DND-41 (cell line): ENCODE measurements around the gene SLC26A2.

Experiments
- ATAC-seq: fragments of 200-7000 bp; cut with Tn5 transposase; 3 replicates; pipeline ENCODE4 v1.9.1; 2021; ENCODE audit warnings: low read depth; ENCODE audit not compliant: insufficient read depth
- DNase-seq: peaks from one replicate; pipeline ENCODE4 v3.0.0-alpha.2; 2020
- H2AFZ ChIP-seq: 2 replicates; pipeline ENCODE4 v1.6.0; 2012; ENCODE audit warnings: low read depth, low read length
- H3K27ac ChIP-seq: 2 replicates; pipeline ENCODE4 v1.5.1; 2012; ENCODE audit warnings: low read length, inconsistent platforms
- H3K27me3 ChIP-seq: fragments of 200-600 bp; sonication (generic); 2 replicates; pipeline ENCODE4 v1.6.0; 2012; ENCODE audit warnings: low read length, mild to moderate bottlenecking, inconsistent platforms; ENCODE audit not compliant: insufficient read depth, poor library complexity
- H3K36me3 ChIP-seq: 2 replicates; pipeline ENCODE4 v1.5.1; 2012; ENCODE audit warnings: low read length, inconsistent platforms; ENCODE audit not compliant: insufficient read depth
- H3K4me1 ChIP-seq: 2 replicates; pipeline ENCODE4 v1.5.1; 2012; ENCODE audit warnings: mild to moderate bottlenecking, low read length; ENCODE audit not compliant: insufficient read depth
- H3K4me2 ChIP-seq: 2 replicates; pipeline ENCODE4 v1.6.0; 2012; ENCODE audit warnings: mild to moderate bottlenecking, moderate library complexity, low read length, inconsistent platforms; ENCODE audit not compliant: insufficient read depth
- H3K4me3 ChIP-seq, 2 experiments: fragments of 200-600 bp in 1 of 2; shearing (Covaris generic) in 1 of 2; 2 replicates each; pipeline ENCODE4 v1.5.1; 2012 to 2016; ENCODE audit warnings: inconsistent platforms in 2 of 2, low read length in 2 of 2, mild to moderate bottlenecking in 2 of 2, low read depth in 1 of 2, moderate library complexity in 1 of 2
- H3K79me2 ChIP-seq: 2 replicates; pipeline ENCODE4 v1.6.0; 2012; ENCODE audit warnings: low read length, inconsistent platforms; ENCODE audit not compliant: insufficient read depth
- H3K9ac ChIP-seq: 2 replicates; pipeline ENCODE4 v1.6.0; 2012; ENCODE audit warnings: low read depth, mild to moderate bottlenecking, inconsistent platforms, low read length, moderate library complexity
- H3K9me3 ChIP-seq: 2 replicates; pipeline ENCODE4 v1.5.1; 2012; ENCODE audit warnings: low read length, moderate library complexity, mild to moderate bottlenecking, inconsistent platforms; ENCODE audit not compliant: insufficient read depth, severe bottlenecking
- H4K20me1 ChIP-seq: 2 replicates; pipeline ENCODE4 v1.6.0; 2012; ENCODE audit warnings: low read length; ENCODE audit not compliant: insufficient read depth
- CTCF ChIP-seq: IDR thresholded peaks from 2 replicates; pipeline ENCODE4 v1.5.1; 2012; ENCODE audit warnings: borderline replicate concordance, low read length, moderate library complexity, mild to moderate bottlenecking; ENCODE audit not compliant: poor library complexity, severe bottlenecking; ENCODE audit errors: extremely low read depth
- EZH2 ChIP-seq: IDR thresholded peaks from 3 replicates; pipeline ENCODE4 v1.6.1; 2012; ENCODE audit warnings: borderline replicate concordance, low read depth, mild to moderate bottlenecking, moderate library complexity, low read length, inconsistent platforms; ENCODE audit not compliant: severe bottlenecking

Gene SLC26A2

GRCh38 chr5:150035139-150035895 lies 74.8 kb downstream of the SLC26A2 start:
- Histone ChIP-seq H3K4me1 (no peaks in the 10 kb centered on the region), H3K36me3 (peaks cover 96% of the 10 kb centered on the region), H3K79me2 (no peaks in the 10 kb centered on the region), H3K9ac (no peak overlapping the region), H3K27me3 (no peaks in the 10 kb centered on the region), H2AFZ (no peak overlapping the region), H3K27ac (no peak overlapping the region), H4K20me1 (peaks cover under 1% of the 10 kb centered on the region), H3K4me2 (no peak overlapping the region), H3K9me3 (no peaks in the 10 kb centered on the region), H3K4me3 (no peak overlapping the region)
- DNase-seq (no peak), ATAC-seq (no peak)
- TF ChIP-seq EZH2 (no peak), CTCF (no peak)

- Histone ChIP-seq H4K20me1 (peaks cover 4% of the 10 kb centered on the region; the same call in 1 of the 2 replicates), H2AFZ (no peak overlapping the region), H3K27me3 (no peaks in the 10 kb centered on the region), H3K9me3 (no peaks in the 10 kb centered on the region), H3K9ac (no peak overlapping the region), H3K27ac (no peak overlapping the region), H3K4me2 (no peak overlapping the region), H3K4me1 (no peaks in the 10 kb centered on the region), H3K36me3 (peaks cover 96% of the 10 kb centered on the region), H3K79me2 (no peaks in the 10 kb centered on the region), H3K4me3 (no peak overlapping the region)
- ATAC-seq (no peak), DNase-seq (no peak)
- TF ChIP-seq CTCF (no peak), EZH2 (no peak)
These were observed 76.0 kb downstream of the SLC26A2 start for GRCh38 chr5:150036513-150036912.
